ENCODE results near the gene EBF3.

GRCh38 chr10:129863201-129863663 lies 100.8 kb downstream of the EBF3 start:
- TF ChIP-seq CTCF (IDR thresholded peaks at IDR 0.05; ENCODE audit: insufficient read depth, low read depth, low read length), result no peak
- TF ChIP-seq EZH2 (IDR thresholded peaks at IDR 0.05; ENCODE audit: insufficient read depth, low read length), result no peak

All from astrocyte (in vitro differentiated cells and primary cell).